OCI-LY3 (cell line): ENCODE data around the gene MED17.

Experiments used
- H2AFZ ChIP-seq: fragments of 200-600, 300-600 bp; shearing (Covaris generic); 2 replicates; pipeline ENCODE4 v1.6.0; 2014; ENCODE audit warnings: antibody characterized with exemption, low read depth, low read length
- H3K27ac ChIP-seq: fragments of 200-600, 300-600 bp; sonication (generic); 2 replicates; pipeline ENCODE4 v1.5.1; 2014; ENCODE audit warnings: mild to moderate bottlenecking, low read length, moderate library complexity, mixed read lengths
- H3K27me3 ChIP-seq: fragments of 200-600, 300-600 bp; sonication (generic); 2 replicates; pipeline ENCODE4 v1.6.1; 2014; ENCODE audit warnings: low read depth, low read length, mixed read lengths
- H3K36me3 ChIP-seq: fragments of 200-600, 300-600 bp; sonication (generic); replicated peaks from 2 replicates; pipeline ENCODE3; 2014; ENCODE audit warnings: low read depth, low read length, mixed read lengths
- H3K4me1 ChIP-seq: fragments of 300-600, 200-600 bp; sonication (generic); 2 replicates; pipeline ENCODE4 v1.6.1; 2014; ENCODE audit warnings: low read length, mixed read lengths
- H3K4me2 ChIP-seq: fragments of 200-600, 300-600 bp; sonication (generic); 2 replicates; pipeline ENCODE4 v1.6.1; 2014; ENCODE audit warnings: low read length, mixed read lengths
- H3K4me3 ChIP-seq: fragments of 300-600, 200-600 bp; sonication (generic); 2 replicates; pipeline ENCODE4 v1.5.1; 2014; ENCODE audit warnings: antibody characterized with exemption, mild to moderate bottlenecking, low read length, moderate library complexity
- H3K79me2 ChIP-seq: fragments of 300-600, 200-600 bp; shearing (Covaris generic); 2 replicates; pipeline ENCODE4 v1.6.1; 2014; ENCODE audit warnings: mild to moderate bottlenecking, low read length, mixed read lengths
- H3K9ac ChIP-seq: fragments of 300-600, 200-600 bp; shearing (Covaris generic); 2 replicates; pipeline ENCODE4 v1.6.0; 2014; ENCODE audit warnings: mild to moderate bottlenecking, low read length, moderate library complexity
- H3K9me3 ChIP-seq: fragments of 200-600, 300-600 bp; shearing (Covaris generic); 2 replicates; pipeline ENCODE4 v1.6.1; 2014; ENCODE audit warnings: low read length, mixed read lengths; ENCODE audit not compliant: insufficient read depth
- H4K20me1 ChIP-seq: fragments of 200-600, 300-600 bp; sonication (generic); 2 replicates; pipeline ENCODE4 v1.6.1; 2016; ENCODE audit warnings: low read length, mixed read lengths; ENCODE audit not compliant: insufficient read depth
- CTCF ChIP-seq: fragments of 200-600, 300-600 bp; sonication (generic); IDR thresholded peaks from 2 replicates; pipeline ENCODE4 v1.5.1; 2014; ENCODE audit warnings: antibody characterized with exemption, low read length, low read depth
- EZH2phosphoT487 ChIP-seq: fragments of 200-600 bp; shearing (Covaris generic); IDR thresholded peaks from 2 replicates; pipeline ENCODE4 v1.6.1; 2018; ENCODE audit warnings: antibody characterized with exemption, mixed run types, low read depth

The MED17 gene

DNA sequence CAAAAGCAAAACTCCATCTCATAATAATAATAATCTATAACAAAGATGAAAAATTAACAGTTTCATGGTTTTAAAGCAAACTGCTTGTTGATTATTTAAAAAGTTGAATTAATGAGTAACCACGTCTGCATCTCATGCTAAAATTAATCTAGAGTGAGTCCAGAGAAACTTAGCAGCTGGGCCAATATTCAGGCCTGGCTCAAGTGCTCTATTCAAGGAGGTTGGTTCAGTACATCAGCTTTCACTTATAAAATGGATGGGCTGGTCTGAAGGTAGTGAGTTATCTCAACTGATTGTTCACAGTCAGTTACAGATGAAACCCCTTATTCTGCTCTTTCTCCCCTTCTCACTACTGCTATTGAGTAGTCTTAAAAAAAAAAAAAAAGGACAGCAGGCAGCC, 43.3 kb downstream of the MED17 start:
- Histone ChIP-seq H3K79me2 (no peaks in the 10 kb centered on the region), H3K36me3 (no peaks in the 10 kb centered on the region), H3K4me1 (no peaks in the 10 kb centered on the region), H3K27ac (no peak overlapping the region), H3K9me3 (no peaks in the 10 kb centered on the region), H3K4me2 (no peak overlapping the region), H2AFZ (no peak overlapping the region), H3K27me3 (no peaks in the 10 kb centered on the region), H3K4me3 (no peak overlapping the region), H3K9ac (no peak overlapping the region), H4K20me1 (no peaks in the 10 kb centered on the region)
- TF ChIP-seq CTCF (no peak), EZH2phosphoT487 (no peak)

DNA sequence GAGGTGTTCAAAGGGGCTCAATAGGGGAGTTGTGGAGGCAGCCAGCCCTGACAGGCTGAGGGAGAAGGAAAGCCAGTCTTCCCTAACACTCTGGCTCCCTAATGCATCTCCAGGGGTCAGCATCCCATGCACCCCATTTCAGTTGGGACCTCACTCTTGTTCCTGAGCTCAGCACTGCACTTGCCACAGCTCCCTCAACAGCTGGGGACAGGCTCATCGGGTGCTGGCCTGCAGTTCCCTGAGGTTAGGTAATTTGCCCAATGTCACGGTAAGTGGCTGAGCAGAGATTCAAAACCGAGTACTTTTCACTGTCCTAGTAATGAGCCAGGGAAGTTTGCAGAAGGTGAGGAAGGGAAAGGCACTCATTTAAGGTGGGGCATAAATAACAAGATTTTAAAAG, 45.5 kb downstream of the MED17 start:
- H3K36me3 ChIP-seq = no peaks in the 10 kb centered on the region
- no peak overlapping the region for H3K4me3 ChIP-seq
- no peaks in the 10 kb centered on the region for H3K9me3 ChIP-seq
- H3K27me3 ChIP-seq = no peaks in the 10 kb centered on the region
- no peak overlapping the region for H3K27ac ChIP-seq
- TF ChIP-seq CTCF (no peak), EZH2phosphoT487 (no peak)
- H2AFZ ChIP-seq = no peak overlapping the region
- H4K20me1 ChIP-seq = no peaks in the 10 kb centered on the region
- no peak overlapping the region for H3K9ac ChIP-seq
- H3K4me2 ChIP-seq = no peak overlapping the region
- no peaks in the 10 kb centered on the region for H3K79me2 ChIP-seq
- no peaks in the 10 kb centered on the region for H3K4me1 ChIP-seq

- TF ChIP-seq CTCF (no peak), EZH2phosphoT487 (no peak)
- no peaks in the 10 kb centered on the region for H3K9me3 ChIP-seq
These were observed 47.5 kb downstream of the MED17 start for GRCh38 chr11:93831343-93832127.

GRCh38 chr11:93832780-93833179, 48.7 kb downstream of the MED17 start:
- Histone ChIP-seq H4K20me1 (no peaks in the 10 kb centered on the region), H3K79me2 (no peaks in the 10 kb centered on the region), H3K9me3 (no peaks in the 10 kb centered on the region), H3K4me3 (no peak overlapping the region), H3K36me3 (no peaks in the 10 kb centered on the region), H3K4me1 (no peaks in the 10 kb centered on the region), H3K27me3 (no peaks in the 10 kb centered on the region), H3K9ac (no peak overlapping the region), H3K4me2 (no peak overlapping the region), H3K27ac (no peak overlapping the region), H2AFZ (no peak overlapping the region)
- no peak for TF ChIP-seq CTCF
- no peak for TF ChIP-seq EZH2phosphoT487

More at GRCh38 chr11:93831343-93832127, 47.5 kb downstream of the MED17 start:
- H3K27ac ChIP-seq = no peak overlapping the region
- H3K79me2 ChIP-seq = no peaks in the 10 kb centered on the region
- no peaks in the 10 kb centered on the region for H3K36me3 ChIP-seq
- no peaks in the 10 kb centered on the region for H4K20me1 ChIP-seq
- H3K27me3 ChIP-seq = no peaks in the 10 kb centered on the region
- H2AFZ ChIP-seq = no peak overlapping the region
- H3K4me3 ChIP-seq = no peak overlapping the region
- H3K9ac ChIP-seq = no peak overlapping the region
- H3K4me1 ChIP-seq = no peaks in the 10 kb centered on the region
- H3K4me2 ChIP-seq = no peak overlapping the region
